Endothelial cell of umbilical vein (primary cell): ENCODE measurements around the gene RBMS1. TPM values are rescaled to one million over a fixed set of nuclear protein-coding genes. Genes with fewer than 3 reads are reported as not detected.

Experiments used
- BruUV-seq: library from RNA; stranded (reverse); fragments of 400-500 nt; replicated peaks from 2 replicates; lab custom pipeline; 2021; lab: Mats Ljungman, UMichigan
- CTCF ChIA-PET: fragments of 300-600, 350-600 bp; sonication (Branson Sonifier 250); formaldehyde crosslinking; loops from one replicate; lab custom pipeline; 2021; ENCODE audit warnings: antibody characterized with exemption, inconsistent platforms; lab: Charles Lee
- POLR2A ChIA-PET: fragments of 300-600, 350-600 bp; sonication (Branson Sonifier 250); formaldehyde crosslinking; loops from one replicate; lab custom pipeline; 2021; ENCODE audit warnings: antibody characterized with exemption, inconsistent platforms; lab: Charles Lee
- DNase-seq: peaks from one replicate; pipeline ENCODE4 v3.0.0-alpha.2; 2011; ENCODE audit warnings: low read depth, low spot score
- FAIRE-seq: peaks from 2 replicates; lab custom pipeline; 2011; peaks lifted over from hg19 to GRCh38; lab: Jason Lieb, UNC
- H2AFZ ChIP-seq: 2 replicates; pipeline ENCODE4 v1.6.0; 2012; ENCODE audit warnings: low read depth, low read length, control low read depth, inconsistent platforms
- H3K27ac ChIP-seq: 2 replicates; pipeline ENCODE4 v1.5.1; 2011; ENCODE audit warnings: low read depth, mild to moderate bottlenecking, control low read depth, low read length, moderate library complexity; ENCODE audit not compliant: insufficient read depth
- H3K27me3 ChIP-seq, 2 experiments: 2 replicates each; pipeline versions ENCODE4 v1.6.0 to v1.6.1; 2011; ENCODE audit warnings: low read length in 2 of 2, mixed read lengths in 1 of 2; ENCODE audit not compliant: control insufficient read depth in 2 of 2, insufficient read depth in 2 of 2
- H3K36me3 ChIP-seq, 2 experiments: 2 replicates in 1 of 2; 3 replicates in 1 of 2; pipeline ENCODE4 v1.5.1; 2011; ENCODE audit warnings: low read length in 2 of 2, mild to moderate bottlenecking in 1 of 2, moderate library complexity in 1 of 2; ENCODE audit not compliant: control insufficient read depth in 2 of 2, insufficient read depth in 2 of 2; ENCODE audit errors: extremely low read depth in 1 of 2
- H3K4me1 ChIP-seq: 3 replicates; pipeline ENCODE4 v1.5.1; 2011; ENCODE audit warnings: mild to moderate bottlenecking, low read length; ENCODE audit not compliant: control insufficient read depth, insufficient read depth; ENCODE audit errors: extremely low read depth
- H3K4me2 ChIP-seq: 2 replicates; pipeline ENCODE4 v1.6.1; 2011; ENCODE audit warnings: low read length, control low read depth, mixed read lengths; ENCODE audit not compliant: insufficient read depth
- H3K4me3 ChIP-seq, 3 experiments: fragments of 200-600 bp in 1 of 3; sonication (generic), shearing (Covaris generic) in 1 of 3; replicated peaks in 1 of 3; 2 replicates each; pipeline ENCODE4 v1.5.1; 2011 to 2016; ENCODE audit warnings: control low read depth in 3 of 3, low read length in 3 of 3, mild to moderate bottlenecking in 2 of 3, inconsistent platforms in 1 of 3, low read depth in 1 of 3, moderate library complexity in 1 of 3; ENCODE audit not compliant: insufficient read depth in 1 of 3
- H3K79me2 ChIP-seq: 2 replicates; pipeline ENCODE4 v1.6.0; 2012; ENCODE audit warnings: low read length, inconsistent platforms; ENCODE audit not compliant: control insufficient read depth, insufficient read depth
- H3K9ac ChIP-seq: replicated peaks from 2 replicates; pipeline ENCODE3; 2011; ENCODE audit warnings: low read length, control low read depth; ENCODE audit not compliant: insufficient read depth; ENCODE audit errors: extremely low read depth
- H3K9me1 ChIP-seq: replicated peaks from 3 replicates; pipeline ENCODE4 v1.6.0; 2011; ENCODE audit warnings: mild to moderate bottlenecking, low read length; ENCODE audit not compliant: control insufficient read depth, insufficient read depth; ENCODE audit errors: extremely low read depth
- H3K9me3 ChIP-seq: replicated peaks from 2 replicates; pipeline ENCODE4 v1.5.1; 2012; ENCODE audit warnings: low read length, inconsistent platforms; ENCODE audit not compliant: control insufficient read depth, insufficient read depth
- H4K20me1 ChIP-seq: replicated peaks from 2 replicates; pipeline ENCODE3; 2011; ENCODE audit warnings: mild to moderate bottlenecking, low read length; ENCODE audit not compliant: control insufficient read depth, insufficient read depth; ENCODE audit errors: extremely low read depth
- EZH2 ChIP-seq: IDR thresholded peaks from 2 replicates; pipeline ENCODE4 v1.6.1; 2012; ENCODE audit warnings: borderline replicate concordance, low read depth, mild to moderate bottlenecking, moderate library complexity, low read length, inconsistent platforms; ENCODE audit not compliant: severe bottlenecking
- FOS ChIP-seq: IDR thresholded peaks from 2 replicates; pipeline ENCODE4 v1.6.1; 2011; ENCODE audit warnings: mild to moderate bottlenecking, low read length, moderate library complexity, borderline replicate concordance; ENCODE audit not compliant: insufficient read depth
- GATA2 ChIP-seq: IDR thresholded peaks from 2 replicates; pipeline ENCODE4 v1.7.0; 2011; ENCODE audit warnings: low read depth, mild to moderate bottlenecking, moderate library complexity, mixed read lengths, low read length; ENCODE audit not compliant: insufficient read length, insufficient read depth
- JUN ChIP-seq: IDR thresholded peaks from 2 replicates; pipeline ENCODE4 v1.6.1; 2011; ENCODE audit warnings: borderline replicate concordance, low read depth; ENCODE audit not compliant: insufficient read length, insufficient read depth
- MYC ChIP-seq: IDR thresholded peaks from one replicate; pipeline ENCODE4 v1.6.1; 2011; ENCODE audit warnings: mild to moderate bottlenecking, low read depth, low read length
- POLR2A ChIP-seq: IDR thresholded peaks from 2 replicates; pipeline ENCODE4 v1.6.1; 2012; ENCODE audit warnings: low read depth, mild to moderate bottlenecking, control low read depth, low read length
- POLR2AphosphoS5 ChIP-seq: IDR thresholded peaks from 2 replicates; pipeline ENCODE4 v1.6.1; 2012; ENCODE audit warnings: low read depth, mild to moderate bottlenecking, control low read depth, low read length, moderate library complexity; ENCODE audit not compliant: insufficient read depth
- dilution Hi-C: fragments of 300-500 bp; cut with MboI; formaldehyde crosslinking; loops from one replicate; pipeline ENCODE4 v1.15.0; 2019; ENCODE audit warnings: low sequenced_read_pairs; ENCODE audit not compliant: extremely low pct_ligation_motif_present
- intact Hi-C: fragments of 100-400 bp; cut with micrococcal nuclease; formaldehyde crosslinking; loops from one replicate; pipeline ENCODE4 v1.10.0; 2022
- polyA plus RNA-seq, 4 experiments: library from polyadenylated mRNA; depleted of rRNA in 3 of 4; stranded (reverse) in 3 of 4; unstranded in 1 of 4; fragments of >200 nt; gene quantifications; 2 replicates each; pipeline versions ENCODE4 v1.2.1 to v1.2.3, GENCODE V29; 2011 to 2012; ENCODE audit warnings: missing spikeins in 1 of 4
- total RNA-seq: library from RNA; stranded (reverse); gene quantifications from 2 replicates; pipeline ENCODE4 v1.2.3, GENCODE V29; 2021
- TF ChIP-seq, protein P1 (sequence below), 2 donors: IDR thresholded peaks; 1 replicate in 1 of 2; 2 replicates in 1 of 2; pipeline ENCODE4 v1.5.1; 2011; ENCODE audit warnings: low read length in 2 of 2, mild to moderate bottlenecking in 2 of 2, moderate library complexity in 2 of 2, control low read depth in 1 of 2, inconsistent platforms in 1 of 2, low read depth in 1 of 2; ENCODE audit not compliant: insufficient read depth in 1 of 2; ENCODE audit errors: extremely low read depth in 1 of 2
- TF ChIP-seq, protein P2 (sequence below): IDR thresholded peaks from 2 replicates; pipeline ENCODE4 v1.6.1; 2011; ENCODE audit not compliant: insufficient read depth, insufficient read length

Gene RBMS1
- total and polyA plus RNA-seq, 2 donors (not counting 3 experiments of a cell fraction or from before 2014, with no cell fraction given) = 60.0 to 93.3 TPM

GRCh38 chr2:160453111-160453820, 40.3 kb downstream of the RBMS1 start:
- Histone ChIP-seq H3K27ac (no peak overlapping the region), H3K9me3 (no peaks in the 10 kb centered on the region), H2AFZ (no peak overlapping the region), H3K4me2 (no peak overlapping the region), H3K9ac (no peak overlapping the region), H3K4me1 (peaks cover 23% of the 10 kb centered on the region), H3K36me3 (no peaks in the 10 kb centered on the region), H3K4me3 (no peak overlapping the region), H3K27me3 (no peaks in the 10 kb centered on the region), H3K79me2 (peaks cover 54% of the 10 kb centered on the region), H4K20me1 (no peaks in the 10 kb centered on the region), H3K9me1 (no peaks in the 10 kb centered on the region)
- dilution Hi-C loops (no loop called here), intact Hi-C loops (no loop called here)
- TF ChIP-seq MYC (no peak), POLR2A (no peak), POLR2AphosphoS5 (no peak), EZH2 (no peak), GATA2 (no peak), JUN (no peak), FOS (no peak)
- TF ChIP-seq, protein P1, sequence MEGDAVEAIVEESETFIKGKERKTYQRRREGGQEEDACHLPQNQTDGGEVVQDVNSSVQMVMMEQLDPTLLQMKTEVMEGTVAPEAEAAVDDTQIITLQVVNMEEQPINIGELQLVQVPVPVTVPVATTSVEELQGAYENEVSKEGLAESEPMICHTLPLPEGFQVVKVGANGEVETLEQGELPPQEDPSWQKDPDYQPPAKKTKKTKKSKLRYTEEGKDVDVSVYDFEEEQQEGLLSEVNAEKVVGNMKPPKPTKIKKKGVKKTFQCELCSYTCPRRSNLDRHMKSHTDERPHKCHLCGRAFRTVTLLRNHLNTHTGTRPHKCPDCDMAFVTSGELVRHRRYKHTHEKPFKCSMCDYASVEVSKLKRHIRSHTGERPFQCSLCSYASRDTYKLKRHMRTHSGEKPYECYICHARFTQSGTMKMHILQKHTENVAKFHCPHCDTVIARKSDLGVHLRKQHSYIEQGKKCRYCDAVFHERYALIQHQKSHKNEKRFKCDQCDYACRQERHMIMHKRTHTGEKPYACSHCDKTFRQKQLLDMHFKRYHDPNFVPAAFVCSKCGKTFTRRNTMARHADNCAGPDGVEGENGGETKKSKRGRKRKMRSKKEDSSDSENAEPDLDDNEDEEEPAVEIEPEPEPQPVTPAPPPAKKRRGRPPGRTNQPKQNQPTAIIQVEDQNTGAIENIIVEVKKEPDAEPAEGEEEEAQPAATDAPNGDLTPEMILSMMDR (IDR thresholded peaks at IDR 0.05; ENCODE audit: extremely low read depth in 1 of 2, insufficient read depth in 1 of 2, low read depth in 1 of 2, low read length in 2 of 2) = no peak
- TF ChIP-seq, protein P2, sequence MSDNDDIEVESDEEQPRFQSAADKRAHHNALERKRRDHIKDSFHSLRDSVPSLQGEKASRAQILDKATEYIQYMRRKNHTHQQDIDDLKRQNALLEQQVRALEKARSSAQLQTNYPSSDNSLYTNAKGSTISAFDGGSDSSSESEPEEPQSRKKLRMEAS = no peak
- POLR2A ChIA-PET = no interaction called here
- no TSS peak for BruUV-seq
- no peak for DNase-seq
- peak; percentile 15 for FAIRE-seq
- CTCF ChIA-PET = interaction anchor here (1.0 to 1.1 kb wide), 2 partner anchors 13 to 23 kb away, joined by 3 read pairs; no protein-coding TSS in a partner anchor
